IPS-NIHi11 (cell line): Measurements from ENCODE around the gene CENPP.
"Not testable (repeated sequence)": the region's sequence is repeated elsewhere in the genome, so short reads cannot be mapped to it uniquely, and the experiment has no call there.

ENCODE experiments used
- DNase-seq: peaks from one replicate; pipeline ENCODE4 v3.0.0; 2012; ENCODE audit warnings: mixed read lengths, low spot score

The CENPP gene

DNA sequence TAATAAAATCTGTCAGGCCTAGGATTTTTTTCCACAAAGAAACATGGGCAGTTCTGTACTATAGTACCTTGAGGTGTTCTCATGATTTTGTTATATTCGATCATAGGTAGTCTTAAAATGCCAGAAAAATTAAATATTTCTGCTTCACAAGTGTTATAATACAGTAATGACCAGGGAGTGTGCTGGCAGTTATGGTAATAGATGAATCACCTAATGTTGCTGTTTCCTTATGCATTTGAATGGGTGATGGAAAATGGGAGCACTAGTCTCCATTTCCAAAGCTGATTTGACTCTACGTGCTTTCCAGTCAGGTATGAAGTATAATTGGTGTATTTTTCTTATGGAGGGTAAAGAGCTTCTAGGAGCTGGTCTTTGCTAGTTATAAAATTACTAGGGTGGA, 54.9 kb downstream of the CENPP start:
- no peak for DNase-seq

- no peak for DNase-seq
Observed at GRCh38 chr9:92381775-92382174, 56.0 kb downstream of the CENPP start.

GRCh38 chr9:92384375-92384774, 58.6 kb downstream of the CENPP start:
- DNase-seq = no peak

- no peak for DNase-seq
Observed at GRCh38 chr9:92385001-92385400, 59.2 kb downstream of the CENPP start.

DNA sequence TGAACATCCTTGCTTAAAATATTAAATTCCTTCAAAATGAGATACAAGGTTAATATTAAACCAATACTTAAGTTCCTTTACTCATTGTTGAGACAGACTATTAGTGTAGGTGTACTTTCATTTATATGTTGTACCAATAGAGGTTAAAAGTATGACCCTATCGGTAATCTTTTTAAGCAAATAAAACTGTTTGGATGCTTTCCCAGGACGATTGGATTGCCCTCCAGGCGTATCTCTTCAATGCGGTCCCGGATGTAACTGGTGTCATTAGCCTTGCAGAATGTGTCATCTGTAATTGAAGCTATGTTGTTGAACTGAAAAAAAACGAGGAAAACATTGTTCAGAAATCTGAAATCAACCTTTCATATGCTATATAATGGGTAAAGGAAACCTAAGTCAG, 59.7 kb downstream of the CENPP start:
- no peak for DNase-seq

DNA sequence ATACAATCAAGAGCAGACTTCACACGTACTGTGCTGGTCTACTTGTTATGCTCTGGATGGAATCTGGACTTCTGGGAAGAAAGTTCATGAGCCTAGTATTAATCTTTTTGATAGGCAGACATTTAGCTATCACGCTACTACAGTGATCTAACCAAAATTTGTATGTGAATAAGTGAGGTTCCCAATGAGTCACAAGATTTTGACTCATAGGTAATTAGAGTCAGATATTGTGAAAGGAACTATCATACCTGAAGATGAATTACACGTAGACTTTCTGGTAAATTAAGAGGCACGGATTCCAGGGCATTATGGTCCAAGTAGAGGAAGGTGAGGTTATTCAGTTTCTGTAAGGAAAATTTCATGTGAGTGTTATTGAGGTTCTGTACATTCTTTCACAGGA, 60.2 kb downstream of the CENPP start:
- DNase-seq = no peak

DNA sequence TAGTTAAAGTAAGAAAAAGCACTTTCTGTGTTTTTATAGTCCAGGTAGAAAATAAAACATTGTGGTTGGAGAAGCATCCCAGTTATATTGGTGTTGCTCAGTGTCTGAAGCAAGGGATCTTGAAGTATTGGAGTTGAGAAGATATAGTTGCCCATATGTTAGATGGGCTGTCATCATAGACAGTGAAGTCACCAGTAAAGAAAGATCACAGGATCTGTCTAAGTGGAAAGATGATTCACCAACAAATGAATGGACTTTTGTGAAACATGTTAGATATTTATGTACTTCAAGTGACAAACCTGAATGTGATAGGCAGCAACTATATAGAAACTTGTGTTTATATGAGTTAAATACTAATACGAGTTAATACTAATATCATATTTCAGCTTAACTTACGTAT, 66.9 kb downstream of the CENPP start:
- no peak for DNase-seq

DNA sequence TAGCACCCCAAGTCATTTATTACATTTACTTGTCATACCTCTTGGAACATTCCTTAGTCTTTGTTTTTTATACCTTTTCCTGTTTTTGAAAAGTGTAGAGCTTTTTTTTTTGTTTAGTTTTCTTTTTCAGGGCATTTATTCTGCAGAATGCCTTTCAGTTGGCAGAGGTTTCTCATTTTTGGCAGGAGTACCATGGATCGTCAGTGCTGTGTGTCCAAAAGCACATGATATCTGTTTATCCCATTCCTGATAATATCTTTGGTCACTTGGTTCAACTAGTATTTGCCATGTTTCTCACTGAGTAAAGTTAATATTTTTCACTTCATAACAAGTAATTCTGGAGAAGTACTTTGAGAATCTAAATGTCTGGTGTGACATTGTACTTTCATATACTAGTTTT, 67.9 kb downstream of the CENPP start:
- no peak for DNase-seq

DNA sequence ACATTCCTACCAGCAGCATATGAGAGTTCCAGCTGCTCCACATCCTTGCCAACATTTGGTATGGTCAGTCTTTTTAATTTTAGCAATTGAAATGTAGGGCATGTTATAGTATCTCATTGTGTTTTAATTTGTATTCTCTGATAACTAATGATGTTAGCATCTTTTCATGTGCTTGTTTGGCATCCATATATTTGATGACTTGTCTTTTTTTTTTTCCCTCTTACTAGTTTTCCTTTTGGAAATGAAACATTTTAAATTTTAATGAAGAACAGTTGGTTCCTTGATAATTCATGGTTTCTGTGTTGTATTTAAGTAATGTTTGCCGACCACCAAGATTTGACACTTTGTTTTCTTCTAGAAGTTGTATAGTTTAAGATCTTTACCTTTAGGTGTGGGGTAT, 69.9 kb downstream of the CENPP start:
- DNase-seq = no peak

DNA sequence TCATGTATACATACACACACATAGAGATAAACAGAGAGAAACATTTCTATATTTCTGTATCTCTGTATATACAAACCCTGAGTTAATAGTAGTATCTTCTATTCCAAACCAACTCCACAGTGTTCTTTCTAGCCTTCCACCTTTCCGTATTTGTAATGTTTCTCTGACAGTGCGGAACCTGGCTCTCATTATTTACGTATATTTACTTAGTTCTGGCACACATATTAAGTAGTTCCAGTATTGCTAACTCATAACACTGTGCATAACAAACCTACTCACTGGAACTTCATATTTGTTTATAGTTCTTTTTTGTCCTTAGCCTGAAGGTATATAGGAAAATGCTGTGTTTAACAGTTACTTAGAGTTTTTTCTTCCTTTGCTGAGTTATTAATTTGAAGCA, 72.1 kb downstream of the CENPP start:
- no peak for DNase-seq

- DNase-seq = no peak
Observed at GRCh38 chr9:92402360-92402759, 76.6 kb downstream of the CENPP start.

DNA sequence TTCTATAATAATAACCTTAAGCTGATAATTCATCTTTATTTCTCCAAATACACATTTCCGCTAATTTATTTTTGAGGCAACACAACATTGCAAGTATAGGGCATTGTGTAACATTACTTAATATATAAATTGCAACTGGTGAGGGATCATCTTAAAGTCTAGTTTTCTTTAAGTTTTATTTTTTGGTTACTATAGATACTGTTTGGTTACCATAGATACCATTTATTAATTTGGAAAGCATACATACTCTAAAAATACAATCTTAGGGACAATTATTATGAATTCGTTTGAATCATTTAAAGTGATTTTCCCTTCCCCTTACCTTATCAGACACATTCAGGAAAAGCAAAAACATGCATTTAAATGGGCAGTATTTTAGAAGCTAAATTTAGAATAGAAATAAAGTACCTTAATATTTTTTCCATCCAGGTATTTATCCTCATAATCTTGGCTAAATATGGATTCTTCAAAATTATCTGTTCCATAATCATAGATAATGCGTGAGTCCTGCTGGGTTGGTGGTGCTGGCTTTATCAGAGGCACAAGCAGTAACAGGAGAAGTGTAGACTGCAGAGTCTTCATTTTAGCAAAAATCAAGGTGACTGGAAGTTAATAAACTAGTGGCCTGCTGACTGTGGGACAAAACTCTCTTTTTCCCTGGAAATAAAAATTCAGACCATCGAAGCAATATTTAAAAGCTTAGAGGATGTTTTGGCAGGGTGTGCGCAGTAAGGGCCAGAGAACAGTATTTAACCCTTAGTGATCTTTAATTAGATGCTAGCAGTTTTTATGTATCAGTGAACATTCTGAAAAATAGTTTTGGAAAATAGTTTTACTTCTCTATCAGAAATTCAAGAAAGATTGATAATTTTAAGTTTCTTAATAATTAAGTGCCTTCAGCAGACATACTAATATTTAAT, 77.3 kb downstream of the CENPP start:
- no peak for DNase-seq

- no peak for DNase-seq
Observed at GRCh38 chr9:92404042-92404836, 78.5 kb downstream of the CENPP start, which contains the start of gene OGN. OGN (minus strand) TSS chr9:92404578; CDS start chr9:92403407, 1,171 bp downstream.

- no peak for DNase-seq
Observed at GRCh38 chr9:92405818-92406217, 80.1 kb downstream of the CENPP start.

GRCh38 chr9:92406477-92406876, 80.7 kb downstream of the CENPP start:
- no peak for DNase-seq

- DNase-seq = no peak
Observed at GRCh38 chr9:92407818-92408217, 82.1 kb downstream of the CENPP start.

DNA sequence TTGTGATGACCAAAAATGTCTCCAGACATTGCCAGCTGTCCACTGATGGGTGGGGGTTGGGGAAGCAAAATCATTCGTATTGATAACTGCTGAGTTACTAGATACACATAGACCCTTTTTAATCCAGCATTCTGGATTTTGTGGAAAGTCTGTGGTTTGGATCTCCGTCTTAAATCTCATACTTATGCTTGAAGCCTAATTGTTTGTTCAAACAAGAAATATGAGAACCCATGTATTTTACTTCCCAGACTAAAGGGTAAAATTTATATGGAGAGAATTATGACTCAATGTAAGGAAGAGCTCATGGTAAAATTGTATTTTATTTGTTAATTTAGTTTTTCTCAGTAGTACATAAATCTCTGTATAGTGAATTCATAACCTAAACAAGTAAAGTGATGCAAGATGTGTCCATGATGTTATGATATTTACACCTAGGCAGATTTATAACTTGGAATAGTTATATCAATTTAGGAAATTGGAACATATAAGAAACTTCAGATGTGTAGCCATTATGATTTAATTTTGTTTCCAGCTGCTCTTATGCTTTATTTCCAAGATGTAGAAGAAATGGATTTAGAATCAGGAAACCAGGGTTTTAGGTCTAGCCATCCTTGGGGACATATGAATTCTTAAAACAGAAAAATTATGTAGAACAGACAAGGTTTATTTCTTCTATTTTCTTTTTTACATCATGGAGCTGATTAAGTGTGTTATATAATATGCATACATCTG, 83.2 kb downstream of the CENPP start:
- DNase-seq = no peak

DNA sequence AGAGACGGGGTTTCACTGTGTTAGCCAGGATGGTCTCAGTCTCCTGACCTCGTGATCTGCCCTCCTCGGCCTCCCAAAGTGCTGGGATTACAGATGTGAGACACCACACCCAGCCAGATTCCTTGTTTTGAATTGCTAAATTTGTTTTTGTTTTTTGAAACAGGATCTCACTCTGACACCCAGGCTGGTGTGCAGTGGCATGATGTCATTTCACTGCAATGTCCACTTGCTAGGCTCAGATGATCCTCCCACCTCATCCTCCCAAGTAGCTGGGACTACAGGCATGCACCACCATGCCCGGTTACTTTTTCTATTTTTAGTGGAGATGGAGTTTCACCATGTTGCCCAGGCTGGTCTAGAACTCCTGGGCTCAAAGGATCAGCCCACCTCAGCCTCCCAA, 85.4 kb downstream of the CENPP start:
- not testable (repeated sequence) for DNase-seq

GRCh38 chr9:92414566-92414965, 88.8 kb downstream of the CENPP start:
- no peak for DNase-seq

GRCh38 chr9:92422611-92423338, 97.0 kb downstream of the CENPP start:
- no peak for DNase-seq

GRCh38 chr9:92423612-92424011, 97.9 kb downstream of the CENPP start:
- DNase-seq = no peak

- no peak for DNase-seq
Observed at GRCh38 chr9:92424340-92424739, 98.6 kb downstream of the CENPP start, which contains the start of gene OMD. OMD (minus strand) TSS chr9:92424471; CDS start chr9:92417558, 6,913 bp downstream.
